ENCODE results near the gene CARD10. TPM values are rescaled to one million over a fixed set of nuclear protein-coding genes. Genes with fewer than 3 reads are reported as not detected.
A peak's percentile ranks its signal among the peaks of the same experiment; 100 is the strongest.

Gene CARD10
- total and polyA plus RNA-seq, 2 of the 13 experiments (the other 11 are each of a cell fraction or from before 2014, with no cell fraction given): 35.2 to 55.8 TPM

DNA sequence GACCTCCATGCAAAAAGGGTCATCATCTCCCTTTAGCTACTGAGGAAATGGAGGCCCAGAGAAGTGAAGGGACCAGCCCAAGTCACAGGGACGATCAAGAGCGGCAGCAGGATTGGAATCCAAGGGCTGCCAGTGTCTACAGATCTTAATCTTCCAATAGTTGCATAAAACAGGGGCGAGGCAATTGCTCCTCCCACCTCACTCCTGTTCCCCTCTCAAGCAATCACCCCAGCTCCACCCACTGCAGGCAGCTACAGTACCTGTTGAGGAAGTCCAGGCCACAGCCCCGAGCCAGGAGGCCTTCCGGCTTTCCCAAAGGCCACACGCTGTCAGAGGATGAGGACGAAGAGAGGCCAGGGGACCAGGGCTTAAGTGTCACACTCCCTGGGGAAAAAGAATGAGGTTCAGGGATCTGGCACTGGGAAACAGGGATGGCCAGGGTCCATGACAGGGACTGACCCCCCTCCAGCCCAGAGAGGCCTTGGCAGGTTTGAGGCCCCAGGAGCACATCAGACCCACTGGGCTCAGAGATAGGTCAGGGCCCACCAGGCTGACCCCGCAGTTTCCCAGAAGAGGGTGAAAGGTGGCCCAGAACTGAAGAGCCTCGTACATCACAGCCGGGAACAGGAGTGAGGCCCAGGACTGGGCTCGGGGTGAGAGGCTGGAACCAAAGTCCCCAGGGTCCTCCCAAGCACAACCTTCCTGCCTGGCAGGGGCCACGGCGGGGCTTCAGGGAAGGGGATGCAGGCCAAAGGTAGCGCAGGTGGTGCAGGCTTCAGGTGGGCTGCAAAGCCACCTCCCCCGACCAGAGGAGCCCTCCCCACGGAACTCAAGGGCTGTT lies 16.7 kb downstream of the CARD10 start (continued):
- TF ChIP-seq, protein P1, sequence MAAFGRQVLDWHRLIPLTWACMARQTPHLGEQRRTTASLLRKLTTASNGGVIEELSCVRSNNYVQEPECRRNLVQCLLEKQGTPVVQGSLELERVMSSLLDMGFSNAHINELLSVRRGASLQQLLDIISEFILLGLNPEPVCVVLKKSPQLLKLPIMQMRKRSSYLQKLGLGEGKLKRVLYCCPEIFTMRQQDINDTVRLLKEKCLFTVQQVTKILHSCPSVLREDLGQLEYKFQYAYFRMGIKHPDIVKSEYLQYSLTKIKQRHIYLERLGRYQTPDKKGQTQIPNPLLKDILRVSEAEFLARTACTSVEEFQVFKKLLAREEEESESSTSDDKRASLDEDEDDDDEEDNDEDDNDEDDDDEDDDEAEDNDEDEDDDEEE (CRISPR knock-in tag; IDR thresholded peaks at IDR 0.05): no peak
- TF ChIP-seq PAX8 (CRISPR knock-in tag; IDR thresholded peaks at IDR 0.05; ENCODE audit: borderline replicate concordance) (no peak), ATF7 (IDR thresholded peaks at IDR 0.05) (no peak), ATF7 (CRISPR knock-in tag; IDR thresholded peaks at IDR 0.05) (no peak), ZFP37 (CRISPR knock-in tag; IDR thresholded peaks at IDR 0.05; ENCODE audit: borderline replicate concordance) (no peak), ZNF737 (CRISPR knock-in tag; IDR thresholded peaks at IDR 0.05; ENCODE audit: borderline replicate concordance) (no peak), ZFP82 (CRISPR knock-in tag; IDR thresholded peaks at IDR 0.05; ENCODE audit: borderline replicate concordance) (peak; percentile 53; the same call in 1 of the 2 replicates), KDM1A (CRISPR knock-in tag; IDR thresholded peaks at IDR 0.05) (no peak), ZNF776 (CRISPR knock-in tag; IDR thresholded peaks at IDR 0.05) (no peak; the same call in none of the 2 replicates), ZNF709 (CRISPR knock-in tag; IDR thresholded peaks at IDR 0.05) (peak; percentile 10; the same call in 1 of the 2 replicates), HMG20B (CRISPR knock-in tag; conservative IDR thresholded peaks at IDR 0.05) (no peak), JUND (CRISPR knock-in tag; IDR thresholded peaks at IDR 0.05) (no peak), SRSF4 (IDR thresholded peaks at IDR 0.05; ENCODE audit: low read depth, low read length, poor library complexity, severe bottlenecking) (no peak)
- TF ChIP-seq, protein P2, sequence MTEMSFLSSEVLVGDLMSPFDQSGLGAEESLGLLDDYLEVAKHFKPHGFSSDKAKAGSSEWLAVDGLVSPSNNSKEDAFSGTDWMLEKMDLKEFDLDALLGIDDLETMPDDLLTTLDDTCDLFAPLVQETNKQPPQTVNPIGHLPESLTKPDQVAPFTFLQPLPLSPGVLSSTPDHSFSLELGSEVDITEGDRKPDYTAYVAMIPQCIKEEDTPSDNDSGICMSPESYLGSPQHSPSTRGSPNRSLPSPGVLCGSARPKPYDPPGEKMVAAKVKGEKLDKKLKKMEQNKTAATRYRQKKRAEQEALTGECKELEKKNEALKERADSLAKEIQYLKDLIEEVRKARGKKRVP (CRISPR knock-in tag; IDR thresholded peaks at IDR 0.05): no peak
- TF ChIP-seq, protein P3, sequence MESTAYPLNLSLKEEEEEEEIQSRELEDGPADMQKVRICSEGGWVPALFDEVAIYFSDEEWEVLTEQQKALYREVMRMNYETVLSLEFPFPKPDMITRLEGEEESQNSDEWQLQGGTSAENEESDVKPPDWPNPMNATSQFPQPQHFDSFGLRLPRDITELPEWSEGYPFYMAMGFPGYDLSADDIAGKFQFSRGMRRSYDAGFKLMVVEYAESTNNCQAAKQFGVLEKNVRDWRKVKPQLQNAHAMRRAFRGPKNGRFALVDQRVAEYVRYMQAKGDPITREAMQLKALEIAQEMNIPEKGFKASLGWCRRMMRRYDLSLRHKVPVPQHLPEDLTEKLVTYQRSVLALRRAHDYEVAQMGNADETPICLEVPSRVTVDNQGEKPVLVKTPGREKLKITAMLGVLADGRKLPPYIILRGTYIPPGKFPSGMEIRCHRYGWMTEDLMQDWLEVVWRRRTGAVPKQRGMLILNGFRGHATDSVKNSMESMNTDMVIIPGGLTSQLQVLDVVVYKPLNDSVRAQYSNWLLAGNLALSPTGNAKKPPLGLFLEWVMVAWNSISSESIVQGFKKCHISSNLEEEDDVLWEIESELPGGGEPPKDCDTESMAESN (CRISPR knock-in tag; conservative IDR thresholded peaks at IDR 0.05): no peak
- TF ChIP-seq, protein P4, sequence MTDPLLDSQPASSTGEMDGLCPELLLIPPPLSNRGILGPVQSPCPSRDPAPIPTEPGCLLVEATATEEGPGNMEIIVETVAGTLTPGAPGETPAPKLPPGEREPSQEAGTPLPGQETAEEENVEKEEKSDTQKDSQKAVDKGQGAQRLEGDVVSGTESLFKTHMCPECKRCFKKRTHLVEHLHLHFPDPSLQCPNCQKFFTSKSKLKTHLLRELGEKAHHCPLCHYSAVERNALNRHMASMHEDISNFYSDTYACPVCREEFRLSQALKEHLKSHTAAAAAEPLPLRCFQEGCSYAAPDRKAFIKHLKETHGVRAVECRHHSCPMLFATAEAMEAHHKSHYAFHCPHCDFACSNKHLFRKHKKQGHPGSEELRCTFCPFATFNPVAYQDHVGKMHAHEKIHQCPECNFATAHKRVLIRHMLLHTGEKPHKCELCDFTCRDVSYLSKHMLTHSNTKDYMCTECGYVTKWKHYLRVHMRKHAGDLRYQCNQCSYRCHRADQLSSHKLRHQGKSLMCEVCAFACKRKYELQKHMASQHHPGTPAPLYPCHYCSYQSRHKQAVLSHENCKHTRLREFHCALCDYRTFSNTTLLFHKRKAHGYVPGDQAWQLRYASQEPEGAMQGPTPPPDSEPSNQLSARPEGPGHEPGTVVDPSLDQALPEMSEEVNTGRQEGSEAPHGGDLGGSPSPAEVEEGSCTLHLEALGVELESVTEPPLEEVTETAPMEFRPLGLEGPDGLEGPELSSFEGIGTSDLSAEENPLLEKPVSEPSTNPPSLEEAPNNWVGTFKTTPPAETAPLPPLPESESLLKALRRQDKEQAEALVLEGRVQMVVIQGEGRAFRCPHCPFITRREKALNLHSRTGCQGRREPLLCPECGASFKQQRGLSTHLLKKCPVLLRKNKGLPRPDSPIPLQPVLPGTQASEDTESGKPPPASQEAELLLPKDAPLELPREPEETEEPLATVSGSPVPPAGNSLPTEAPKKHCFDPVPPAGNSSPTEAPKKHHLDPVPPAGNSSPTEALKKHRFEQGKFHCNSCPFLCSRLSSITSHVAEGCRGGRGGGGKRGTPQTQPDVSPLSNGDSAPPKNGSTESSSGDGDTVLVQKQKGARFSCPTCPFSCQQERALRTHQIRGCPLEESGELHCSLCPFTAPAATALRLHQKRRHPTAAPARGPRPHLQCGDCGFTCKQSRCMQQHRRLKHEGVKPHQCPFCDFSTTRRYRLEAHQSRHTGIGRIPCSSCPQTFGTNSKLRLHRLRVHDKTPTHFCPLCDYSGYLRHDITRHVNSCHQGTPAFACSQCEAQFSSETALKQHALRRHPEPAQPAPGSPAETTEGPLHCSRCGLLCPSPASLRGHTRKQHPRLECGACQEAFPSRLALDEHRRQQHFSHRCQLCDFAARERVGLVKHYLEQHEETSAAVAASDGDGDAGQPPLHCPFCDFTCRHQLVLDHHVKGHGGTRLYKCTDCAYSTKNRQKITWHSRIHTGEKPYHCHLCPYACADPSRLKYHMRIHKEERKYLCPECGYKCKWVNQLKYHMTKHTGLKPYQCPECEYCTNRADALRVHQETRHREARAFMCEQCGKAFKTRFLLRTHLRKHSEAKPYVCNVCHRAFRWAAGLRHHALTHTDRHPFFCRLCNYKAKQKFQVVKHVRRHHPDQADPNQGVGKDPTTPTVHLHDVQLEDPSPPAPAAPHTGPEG (CRISPR knock-in tag; IDR thresholded peaks at IDR 0.05): no peak
- TF ChIP-seq, protein P5, sequence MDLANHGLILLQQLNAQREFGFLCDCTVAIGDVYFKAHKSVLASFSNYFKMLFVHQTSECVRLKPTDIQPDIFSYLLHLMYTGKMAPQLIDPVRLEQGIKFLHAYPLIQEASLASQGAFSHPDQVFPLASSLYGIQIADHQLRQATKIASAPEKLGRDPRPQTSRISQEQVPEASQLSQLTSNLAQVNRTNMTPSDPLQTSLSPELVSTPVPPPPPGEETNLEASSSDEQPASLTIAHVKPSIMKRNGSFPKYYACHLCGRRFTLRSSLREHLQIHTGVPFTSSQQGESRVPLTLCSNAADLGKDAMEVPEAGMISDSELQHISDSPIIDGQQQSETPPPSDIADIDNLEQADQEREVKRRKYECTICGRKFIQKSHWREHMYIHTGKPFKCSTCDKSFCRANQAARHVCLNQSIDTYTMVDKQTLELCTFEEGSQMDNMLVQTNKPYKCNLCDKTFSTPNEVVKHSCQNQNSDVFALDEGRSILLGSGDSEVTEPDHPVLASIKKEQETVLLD (CRISPR knock-in tag; IDR thresholded peaks at IDR 0.05; ENCODE audit: low read depth): no peak

Measured in HepG2 (cell line).